Stomach smooth muscle (tissue), 2 donors: ENCODE measurements around the gene MTFR1L.
A peak's percentile ranks its signal among the peaks of the same experiment; 100 is the strongest.

Source experiments
- H3K27ac ChIP-seq: one replicate; pipeline ENCODE4 v1.7.0; 2013; ENCODE audit warnings: mild to moderate bottlenecking, low read length, inconsistent platforms
- H3K27me3 ChIP-seq, 2 donors: one replicate each; pipeline ENCODE4 v1.7.0; 2013; ENCODE audit warnings: low read length in 2 of 2; ENCODE audit not compliant: insufficient read depth in 2 of 2, control insufficient read depth in 1 of 2
- H3K36me3 ChIP-seq, 2 donors: one replicate each; pipeline ENCODE4 v1.7.0; 2013; ENCODE audit warnings: low read length in 2 of 2; ENCODE audit not compliant: control insufficient read depth in 2 of 2, insufficient read depth in 2 of 2
- H3K4me1 ChIP-seq: one replicate; pipeline ENCODE4 v1.7.0; 2013; ENCODE audit warnings: low read length; ENCODE audit not compliant: control insufficient read depth, insufficient read depth
- H3K4me3 ChIP-seq, 2 donors: one replicate each; pipeline ENCODE4 v1.7.0; 2013; ENCODE audit warnings: low read length in 2 of 2
- H3K9ac ChIP-seq, 2 donors: one replicate each; pipeline ENCODE4 v1.7.0; 2013; ENCODE audit warnings: low read length in 2 of 2, mild to moderate bottlenecking in 1 of 2
- H3K9me3 ChIP-seq, 2 donors: one replicate each; pipeline ENCODE4 v1.7.0; 2013; ENCODE audit warnings: low read length in 2 of 2; ENCODE audit not compliant: control insufficient read depth in 2 of 2
- donor health status: healthy.
- donor health status: Pancreatic carcinoma.

MTFR1L gene

GRCh38 chr1:25875154-25875855, 55.6 kb downstream of the MTFR1L start, which contains the start of gene PAQR7:
PAQR7 (minus strand) TSS chr1:25875708; CDS start chr1:25863839, 11,869 bp downstream.
- H3K36me3 ChIP-seq, result peaks cover 0 to 2% of the 10 kb centered on the region in 2 donors
- H3K9ac ChIP-seq, result peak within 1 kb of the TSS; percentile 80 to 81
- H3K4me3 ChIP-seq, result peak within 1 kb of the TSS; percentile 64 to 77
- H3K27ac ChIP-seq, result peak within 1 kb of the TSS; percentile 69
- no peaks in the 10 kb centered on the region for H3K9me3 ChIP-seq
- H3K4me1 ChIP-seq, result peaks cover 32% of the 10 kb centered on the region
- no peaks in the 10 kb centered on the region for H3K27me3 ChIP-seq

- Histone ChIP-seq H3K27ac (peak overlapping the region; percentile 69), H3K27me3 (no peaks in the 10 kb centered on the region), H3K36me3 (no peaks in the 10 kb centered on the region), H3K9me3 (no peaks in the 10 kb centered on the region), H3K9ac (peak overlapping the region; percentile 58 to 59), H3K4me1 (peaks cover 31% of the 10 kb centered on the region), H3K4me3 (peak overlapping the region; percentile 31 to 77)
Observed at GRCh38 chr1:25875856-25876692, 56.3 kb downstream of the MTFR1L start.

GRCh38 chr1:25876693-25877077, 56.9 kb downstream of the MTFR1L start:
- Histone ChIP-seq H3K27ac (no peak overlapping the region), H3K27me3 (no peaks in the 10 kb centered on the region), H3K4me3 (no peak overlapping the region), H3K9ac (peak overlapping the region in 1 of 2 donors; percentile 59), H3K9me3 (no peaks in the 10 kb centered on the region), H3K36me3 (no peaks in the 10 kb centered on the region), H3K4me1 (peaks cover 24% of the 10 kb centered on the region)

GRCh38 chr1:25877155-25877554, 57.4 kb downstream of the MTFR1L start:
- Histone ChIP-seq H3K27me3 (no peaks in the 10 kb centered on the region), H3K36me3 (no peaks in the 10 kb centered on the region), H3K9ac (no peak overlapping the region), H3K4me1 (peaks cover 20% of the 10 kb centered on the region), H3K9me3 (no peaks in the 10 kb centered on the region), H3K4me3 (no peak overlapping the region), H3K27ac (no peak overlapping the region)

GRCh38 chr1:25878690-25879089, 58.9 kb downstream of the MTFR1L start:
- no peak overlapping the region for H3K27ac ChIP-seq
- no peaks in the 10 kb centered on the region for H3K9me3 ChIP-seq
- no peaks in the 10 kb centered on the region for H3K27me3 ChIP-seq
- H3K4me1 ChIP-seq, result peaks cover 17% of the 10 kb centered on the region
- no peak overlapping the region for H3K9ac ChIP-seq
- no peak overlapping the region for H3K4me3 ChIP-seq
- no peaks in the 10 kb centered on the region for H3K36me3 ChIP-seq

GRCh38 chr1:25879675-25880074, 59.9 kb downstream of the MTFR1L start:
- Histone ChIP-seq H3K27ac (no peak overlapping the region), H3K36me3 (no peaks in the 10 kb centered on the region), H3K9me3 (no peaks in the 10 kb centered on the region), H3K4me3 (no peak overlapping the region), H3K9ac (no peak overlapping the region), H3K27me3 (no peaks in the 10 kb centered on the region), H3K4me1 (peaks cover 10% of the 10 kb centered on the region)

- Histone ChIP-seq H3K4me1 (peaks cover 5% of the 10 kb centered on the region), H3K36me3 (no peaks in the 10 kb centered on the region), H3K27me3 (no peaks in the 10 kb centered on the region), H3K9me3 (no peaks in the 10 kb centered on the region), H3K9ac (no peak overlapping the region), H3K27ac (no peak overlapping the region), H3K4me3 (no peak overlapping the region)
Observed at GRCh38 chr1:25880518-25880917, 60.8 kb downstream of the MTFR1L start.

GRCh38 chr1:25881266-25881665, 61.5 kb downstream of the MTFR1L start:
- no peak overlapping the region for H3K27ac ChIP-seq
- H3K36me3 ChIP-seq, result no peaks in the 10 kb centered on the region
- no peaks in the 10 kb centered on the region for H3K9me3 ChIP-seq
- H3K4me1 ChIP-seq, result peaks cover under 1% of the 10 kb centered on the region
- no peak overlapping the region for H3K4me3 ChIP-seq
- no peaks in the 10 kb centered on the region for H3K27me3 ChIP-seq
- no peak overlapping the region for H3K9ac ChIP-seq
